Measurements from ENCODE around the gene CYP46A1. TPM values are rescaled to one million over a fixed set of nuclear protein-coding genes. Genes with fewer than 3 reads are reported as not detected.

CYP46A1 gene
- total RNA-seq, 4 donors from 2014 or later = 0.94 to 2.4 (median 0.95) TPM

DNA sequence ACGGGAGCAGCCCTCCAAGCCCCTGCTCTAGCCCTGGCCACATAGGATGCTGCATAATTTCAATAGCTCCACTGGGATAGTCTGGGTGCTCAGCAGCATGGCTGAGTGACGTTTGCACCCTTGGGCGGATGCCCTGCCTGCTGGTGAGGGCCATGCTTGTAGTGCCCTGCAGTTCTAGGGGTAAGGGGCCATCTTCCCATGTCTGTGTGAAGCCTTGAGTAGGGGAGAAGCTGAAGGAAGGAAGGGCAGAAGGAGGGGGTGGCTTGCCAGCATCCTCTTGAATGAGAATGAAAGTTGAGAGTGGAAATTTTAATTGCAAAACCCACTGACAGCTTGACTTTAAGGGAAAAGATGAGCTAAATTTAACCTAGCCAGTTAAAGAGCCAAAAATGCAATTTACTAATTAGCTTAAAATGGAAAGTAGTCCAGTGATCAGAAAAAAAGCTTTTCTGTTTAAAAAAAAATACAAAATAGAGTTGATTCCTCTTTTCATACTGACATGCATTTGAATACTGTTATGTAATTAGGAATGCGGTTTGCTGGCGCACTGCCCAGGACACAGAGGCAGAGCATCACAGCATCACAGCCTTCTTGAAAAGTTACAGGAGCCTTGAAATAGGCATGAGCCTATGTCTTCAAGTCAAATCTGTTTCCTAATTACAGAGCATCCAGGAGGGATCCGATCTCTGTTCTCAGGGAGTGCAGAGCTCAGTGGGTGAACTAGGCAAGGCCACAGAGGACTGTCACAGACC lies 90.6 kb downstream of the CYP46A1 start:
- no peak for ATAC-seq (ENCODE audit: low FRiP score)
- TF ChIP-seq, protein P1, sequence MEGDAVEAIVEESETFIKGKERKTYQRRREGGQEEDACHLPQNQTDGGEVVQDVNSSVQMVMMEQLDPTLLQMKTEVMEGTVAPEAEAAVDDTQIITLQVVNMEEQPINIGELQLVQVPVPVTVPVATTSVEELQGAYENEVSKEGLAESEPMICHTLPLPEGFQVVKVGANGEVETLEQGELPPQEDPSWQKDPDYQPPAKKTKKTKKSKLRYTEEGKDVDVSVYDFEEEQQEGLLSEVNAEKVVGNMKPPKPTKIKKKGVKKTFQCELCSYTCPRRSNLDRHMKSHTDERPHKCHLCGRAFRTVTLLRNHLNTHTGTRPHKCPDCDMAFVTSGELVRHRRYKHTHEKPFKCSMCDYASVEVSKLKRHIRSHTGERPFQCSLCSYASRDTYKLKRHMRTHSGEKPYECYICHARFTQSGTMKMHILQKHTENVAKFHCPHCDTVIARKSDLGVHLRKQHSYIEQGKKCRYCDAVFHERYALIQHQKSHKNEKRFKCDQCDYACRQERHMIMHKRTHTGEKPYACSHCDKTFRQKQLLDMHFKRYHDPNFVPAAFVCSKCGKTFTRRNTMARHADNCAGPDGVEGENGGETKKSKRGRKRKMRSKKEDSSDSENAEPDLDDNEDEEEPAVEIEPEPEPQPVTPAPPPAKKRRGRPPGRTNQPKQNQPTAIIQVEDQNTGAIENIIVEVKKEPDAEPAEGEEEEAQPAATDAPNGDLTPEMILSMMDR (IDR thresholded peaks at IDR 0.05) = no peak
- no peak for DNase-seq (ENCODE audit: low spot score)

DNA sequence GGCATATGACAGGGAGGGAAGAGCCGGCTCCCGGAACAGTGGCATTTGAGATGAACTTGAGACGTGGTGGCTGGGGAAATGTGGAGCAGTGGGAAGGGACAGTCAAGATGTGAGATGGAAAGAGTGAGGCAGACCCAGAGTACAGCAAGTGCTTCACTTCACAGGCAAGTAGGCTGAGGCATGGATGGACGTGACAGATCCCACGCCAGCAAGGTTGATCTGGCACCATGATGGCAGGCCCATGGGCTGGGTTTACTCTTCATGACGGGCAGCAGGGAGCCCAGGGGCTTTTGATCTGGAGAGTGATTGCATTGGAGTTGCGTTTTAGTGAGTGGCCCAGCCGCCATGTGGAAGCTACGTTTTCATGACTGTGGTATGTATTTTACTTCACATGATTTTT lies 91.3 kb downstream of the CYP46A1 start:
- ATAC-seq (ENCODE audit: low FRiP score) (no peak), DNase-seq (ENCODE audit: low spot score) (no peak)
- TF ChIP-seq, protein P1 (IDR thresholded peaks at IDR 0.05) = no peak

Other genes with a start within 250 kb of the CYP46A1 start
- gene SETD3, start 203.4 kb upstream of the CYP46A1 start, total RNA-seq = 10 to 100 TPM; 61.8 to 78.3 (median 70.1) TPM
- 10 to 100 TPM; 23.2 to 37.0 (median 34.7) TPM for gene CCNK, start 202.9 kb upstream of the CYP46A1 start, total RNA-seq
- 10 to 100 TPM in 2 of 4 donors, 1 to 10 TPM in 2; 3.3 to 17.7 (median 8.3) TPM for gene CCDC85C, start 80.1 kb upstream of the CYP46A1 start, total RNA-seq
- 1 to 10 TPM; 2.2 to 4.7 (median 3.6) TPM for gene HHIPL1, start 39.2 kb upstream of the CYP46A1 start, total RNA-seq
- gene EML1, start 109.1 kb downstream of the CYP46A1 start, total RNA-seq = 10 to 100 TPM; 33.2 to 88.0 (median 43.5) TPM

Data from omental fat pad (tissue), 4 donors.